Fibroblast of skin of right biceps (primary cell): Measurements from ENCODE around the gene CXCL5.

Experiments
- DNase-seq: peaks from one replicate; pipeline ENCODE4 v3.0.0-alpha.2; 2013

CXCL5 gene

GRCh38 chr4:73998040-73999011 lies at the start of gene CXCL5:
Gene CXCL5, minus strand, starts transcription at chr4:73998677. Its CDS starts 96 bp downstream, at chr4:73998581.
- DNase-seq: peak; percentile 68

- no peak for DNase-seq
Measured at GRCh38 chr4:74047152-74047551, 48.7 kb upstream of the CXCL5 start.

- DNase-seq: no peak
Measured at GRCh38 chr4:74045772-74046171, 47.3 kb upstream of the CXCL5 start.

- DNase-seq: no peak
Measured at GRCh38 chr4:74045247-74045646, 46.8 kb upstream of the CXCL5 start.

- DNase-seq: peak; percentile 79
Measured at GRCh38 chr4:74044677-74045076, 46.2 kb upstream of the CXCL5 start.

- no peak for DNase-seq
Measured at GRCh38 chr4:74042681-74043080, 44.2 kb upstream of the CXCL5 start.

GRCh38 chr4:74041418-74041817 lies 42.9 kb upstream of the CXCL5 start:
- DNase-seq: no peak

- no peak for DNase-seq
Measured at GRCh38 chr4:74039315-74039763, 40.9 kb upstream of the CXCL5 start.

GRCh38 chr4:74038425-74039314 lies 40.2 kb upstream of the CXCL5 start, which contains the start of gene CXCL3:
Gene CXCL3, minus strand, starts transcription at chr4:74038689. Its CDS starts 78 bp downstream, at chr4:74038611.
- peak; percentile 62 for DNase-seq

DNA sequence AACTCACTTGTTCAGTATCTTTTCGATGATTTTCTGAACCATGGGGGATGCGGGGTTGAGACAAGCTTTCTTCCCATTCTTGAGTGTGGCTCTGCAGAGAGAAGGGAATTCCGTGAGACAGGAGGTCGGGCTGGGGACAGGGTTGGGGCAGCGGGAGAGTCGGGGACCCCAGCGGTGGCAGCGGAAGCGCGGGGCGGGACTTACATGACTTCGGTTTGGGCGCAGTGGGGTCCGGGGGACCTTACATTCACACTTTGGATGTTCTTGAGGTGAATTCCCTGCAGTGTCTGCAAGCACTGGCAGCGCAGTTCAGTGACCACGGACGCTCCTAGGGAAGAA lies 39.6 kb upstream of the CXCL5 start:
- no peak for DNase-seq

DNA sequence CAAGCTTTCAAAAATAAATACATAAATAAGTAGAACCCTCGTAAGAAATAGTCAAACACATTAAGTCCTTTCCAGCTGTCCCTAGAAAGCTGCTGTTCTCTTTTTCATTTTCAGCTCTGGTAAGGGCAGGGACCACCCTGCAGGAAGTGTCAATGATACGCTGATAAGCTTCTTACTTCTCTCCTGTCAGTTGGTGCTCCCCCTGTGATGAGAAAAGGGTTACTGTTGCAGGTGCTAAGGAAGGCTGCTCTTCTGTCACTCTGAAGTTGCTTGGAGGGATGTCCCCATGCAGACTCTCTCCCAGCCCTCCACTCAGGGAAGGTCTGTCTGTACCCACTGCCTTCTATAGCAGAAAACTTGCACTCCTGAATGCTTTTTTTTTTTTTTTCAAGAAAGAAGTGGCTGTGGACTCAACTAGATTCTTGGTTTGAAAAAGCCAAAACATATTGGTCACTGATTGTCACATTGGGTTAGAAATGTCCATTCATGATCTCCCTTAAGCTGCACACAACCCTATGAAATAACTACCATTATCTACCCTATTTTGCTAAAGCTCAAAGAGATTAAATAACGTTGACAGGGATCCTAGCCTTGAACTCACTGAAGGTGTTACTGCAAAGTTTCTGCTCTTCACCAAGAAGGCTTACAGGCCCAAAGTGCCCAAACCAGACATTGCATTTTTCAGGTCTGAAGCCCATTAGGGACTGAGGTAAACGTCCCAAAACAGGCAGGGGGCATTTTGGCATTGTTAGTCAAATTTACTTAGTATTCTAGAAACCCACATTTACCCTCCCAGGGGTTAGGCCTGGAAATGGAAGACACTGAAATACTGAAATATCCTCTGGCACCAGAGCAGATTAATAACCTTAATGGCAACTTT lies 38.8 kb upstream of the CXCL5 start:
- no peak for DNase-seq

GRCh38 chr4:74033739-74034138 lies 35.3 kb upstream of the CXCL5 start:
- DNase-seq: peak; percentile 74

GRCh38 chr4:74032064-74032463 lies 33.6 kb upstream of the CXCL5 start:
- DNase-seq: peak; percentile 77

DNA sequence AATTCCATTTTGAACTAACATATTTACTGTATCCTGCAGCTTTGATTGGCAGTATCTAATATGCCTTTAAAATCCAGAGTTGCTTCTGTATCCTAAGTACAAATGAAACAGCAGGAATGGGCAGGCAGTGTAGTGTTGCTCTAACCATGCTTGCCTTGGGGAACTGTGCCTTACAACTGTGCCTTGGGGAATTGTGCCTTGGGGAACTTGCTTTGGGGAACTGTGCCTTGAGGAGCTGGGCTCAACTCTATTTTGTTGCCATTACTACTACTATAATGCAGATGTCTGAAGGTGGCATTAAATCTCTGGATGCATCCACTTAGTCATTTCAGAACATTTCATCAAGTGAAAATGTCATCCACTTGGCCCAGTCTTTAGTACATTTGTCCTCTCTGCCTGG lies 33.1 kb upstream of the CXCL5 start:
- DNase-seq: no peak

GRCh38 chr4:74030285-74030684 lies 31.8 kb upstream of the CXCL5 start:
- no peak for DNase-seq

- no peak for DNase-seq
Measured at GRCh38 chr4:74028504-74028903, 30.0 kb upstream of the CXCL5 start.

DNA sequence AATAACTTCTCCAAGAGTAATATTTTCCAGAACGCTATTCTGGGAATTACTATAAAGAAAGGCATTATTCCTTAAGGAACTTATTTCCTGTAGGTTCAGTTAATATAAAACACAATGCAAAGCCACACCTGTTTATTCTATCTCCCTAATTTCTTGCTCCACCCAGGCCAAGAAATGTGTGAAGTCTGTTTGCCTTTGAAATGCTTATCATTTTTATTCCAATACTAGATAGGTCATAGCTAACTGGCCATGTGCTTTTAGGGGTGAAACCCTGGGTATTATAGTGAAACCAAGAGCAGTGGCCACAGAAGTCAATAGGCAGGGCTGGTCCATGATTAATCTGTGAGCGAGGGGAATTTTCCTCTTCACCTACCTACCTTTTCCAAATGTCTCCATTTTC lies 25.2 kb upstream of the CXCL5 start:
- no peak for DNase-seq

DNA sequence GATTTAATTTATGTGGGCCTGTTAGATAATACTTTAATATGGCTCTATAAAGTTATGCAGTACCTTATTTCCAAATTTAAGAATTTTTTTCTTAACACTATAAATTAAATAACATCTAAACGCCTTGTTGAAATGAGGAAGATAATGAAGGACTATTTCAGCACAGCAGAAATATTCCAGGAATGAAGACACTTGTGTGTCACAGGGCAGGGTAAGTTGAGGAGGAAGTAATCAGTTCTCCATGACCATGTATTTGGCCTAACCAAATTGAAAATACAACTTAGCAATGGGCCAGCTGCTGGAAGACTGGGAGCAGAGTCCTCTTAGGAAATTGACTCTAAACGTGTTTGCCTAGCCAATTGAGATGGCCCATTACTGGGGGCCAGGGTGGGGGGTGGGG lies 23.1 kb upstream of the CXCL5 start:
- DNase-seq: no peak

- DNase-seq: no peak
Measured at GRCh38 chr4:74018771-74019170, 20.3 kb upstream of the CXCL5 start.

- DNase-seq: no peak
Measured at GRCh38 chr4:74018116-74018515, 19.6 kb upstream of the CXCL5 start.

GRCh38 chr4:74016068-74016467 lies 17.6 kb upstream of the CXCL5 start:
- DNase-seq: no peak

DNA sequence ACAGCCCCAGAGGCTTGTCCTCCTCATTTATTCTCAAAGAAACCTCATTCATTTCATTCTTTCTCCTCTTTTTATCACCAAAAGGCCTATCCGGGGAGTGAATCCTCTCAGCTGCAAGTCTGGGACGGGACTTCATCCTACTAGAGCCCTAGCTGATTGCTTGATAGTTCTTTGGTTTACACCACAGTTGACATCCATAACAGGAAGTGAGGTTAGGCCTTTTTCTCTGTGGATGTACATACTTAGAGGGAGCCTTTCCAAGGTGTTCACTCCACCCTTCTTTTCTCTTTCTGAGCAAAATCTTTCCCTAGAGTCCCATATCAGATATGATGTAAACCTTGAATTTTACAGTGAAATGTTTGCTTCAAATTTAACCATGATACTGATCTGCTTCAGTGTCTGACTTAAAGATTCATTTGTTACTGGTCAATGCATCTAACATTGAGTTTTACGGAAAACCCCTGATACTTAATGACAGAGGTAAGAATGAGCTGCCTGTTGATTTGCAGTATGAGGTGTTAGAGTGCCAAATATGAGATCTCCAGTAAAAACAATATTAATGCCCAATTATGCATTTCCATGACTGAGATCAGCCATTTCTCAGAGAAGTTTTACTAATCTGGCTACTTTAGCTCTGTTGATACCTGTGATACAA lies 16.8 kb upstream of the CXCL5 start:
- no peak for DNase-seq
